HG03439 (cell line): ENCODE data around the gene SH2B2.
"Not testable (repeated sequence)": the region's sequence is repeated elsewhere in the genome, so short reads cannot be mapped to it uniquely, and the experiment has no call there.

ENCODE experiments used
- ATAC-seq: cut with Tn5 transposase; IDR thresholded peaks from one replicate; pipeline ENCODE4 v1.9.1; 2021; ENCODE audit warnings: mild to moderate bottlenecking, moderate library complexity; ENCODE audit not compliant: unreplicated experiment

SH2B2 gene

GRCh38 chr7:102327183-102327582 lies 40.5 kb downstream of the SH2B2 start:
- ATAC-seq = not testable (repeated sequence)

- ATAC-seq = not testable (repeated sequence)
Measured at GRCh38 chr7:102328863-102329262, 42.2 kb downstream of the SH2B2 start.

GRCh38 chr7:102329366-102329765 lies 42.7 kb downstream of the SH2B2 start:
- ATAC-seq = not testable (repeated sequence)

GRCh38 chr7:102330666-102331460 lies 44.2 kb downstream of the SH2B2 start:
- ATAC-seq = not testable (repeated sequence)

GRCh38 chr7:102335574-102335973 lies 48.9 kb downstream of the SH2B2 start:
- ATAC-seq = not testable (repeated sequence)

GRCh38 chr7:102337002-102337401 lies 50.3 kb downstream of the SH2B2 start:
- ATAC-seq = not testable (repeated sequence)

- not testable (repeated sequence) for ATAC-seq
Measured at GRCh38 chr7:102337420-102337819, 50.8 kb downstream of the SH2B2 start.

GRCh38 chr7:102340599-102341368 lies 54.1 kb downstream of the SH2B2 start:
- ATAC-seq = not testable (repeated sequence)

GRCh38 chr7:102346983-102347382 lies 60.3 kb downstream of the SH2B2 start:
- not testable (repeated sequence) for ATAC-seq

- ATAC-seq = not testable (repeated sequence)
Measured at GRCh38 chr7:102356344-102356743, 69.7 kb downstream of the SH2B2 start, which contains the start of gene SPDYE6. Gene SPDYE6 (minus strand): TSS chr7:102356444. CDS start chr7:102356023, 421 bp downstream.

- peak; percentile 100 for ATAC-seq
Measured at GRCh38 chr7:102363549-102364393, 77.1 kb downstream of the SH2B2 start.

- ATAC-seq = not testable (repeated sequence)
Measured at GRCh38 chr7:102364394-102364886, 77.8 kb downstream of the SH2B2 start.

- not testable (repeated sequence) for ATAC-seq
Measured at GRCh38 chr7:102365390-102365789, 78.7 kb downstream of the SH2B2 start.

- not testable (repeated sequence) for ATAC-seq
Measured at GRCh38 chr7:102370038-102370437, 83.4 kb downstream of the SH2B2 start.
